ENCODE results near the gene MEI1.
A peak's percentile ranks its signal among the peaks of the same experiment; 100 is the strongest.
"Not testable (repeated sequence)": the region's sequence is repeated elsewhere in the genome, so short reads cannot be mapped to it uniquely, and the experiment has no call there.

MEI1 gene

DNA sequence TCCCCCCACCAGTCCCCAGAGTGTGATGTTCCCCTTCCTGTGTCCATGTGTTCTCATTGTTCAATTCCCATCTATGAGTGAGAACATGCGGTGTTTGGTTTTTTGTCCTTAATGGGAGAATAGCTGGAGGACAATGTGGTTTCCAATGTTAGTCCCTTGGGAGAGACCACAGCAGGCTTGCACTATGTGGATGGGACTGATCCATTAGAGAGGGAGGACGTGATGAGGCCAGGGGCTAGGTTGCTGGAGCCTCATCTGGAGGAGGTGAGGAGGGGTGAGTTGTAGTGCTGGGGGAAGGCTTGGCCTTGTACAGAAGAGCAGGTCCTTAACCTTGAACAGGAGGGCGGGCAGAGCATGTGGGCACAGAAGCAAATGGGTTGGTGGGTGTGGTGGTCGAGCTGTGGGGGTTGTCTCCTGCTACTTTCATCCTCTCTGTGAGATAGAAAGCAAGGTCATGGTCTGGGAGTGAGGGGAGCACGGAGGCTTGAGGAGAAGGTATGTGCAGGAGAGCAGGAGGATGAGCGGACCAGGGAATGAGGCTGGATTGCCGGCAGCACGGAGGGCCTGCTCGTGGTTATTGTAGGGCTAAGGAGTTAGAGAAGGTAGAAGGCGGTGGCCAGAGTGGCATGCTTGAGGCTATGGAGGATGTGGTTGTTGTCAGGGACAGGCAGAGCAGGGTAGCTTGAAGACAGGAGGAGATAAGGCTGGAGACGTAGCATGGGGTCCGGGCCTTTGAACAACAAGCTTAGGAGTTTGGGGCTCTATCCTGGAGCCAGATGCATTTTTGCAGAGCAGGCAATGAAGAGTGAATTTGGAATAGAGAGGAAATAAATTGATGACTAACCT, 122.4 kb downstream of the MEI1 start:
- no peak for DNase-seq (ENCODE audit: low read depth)

DNA sequence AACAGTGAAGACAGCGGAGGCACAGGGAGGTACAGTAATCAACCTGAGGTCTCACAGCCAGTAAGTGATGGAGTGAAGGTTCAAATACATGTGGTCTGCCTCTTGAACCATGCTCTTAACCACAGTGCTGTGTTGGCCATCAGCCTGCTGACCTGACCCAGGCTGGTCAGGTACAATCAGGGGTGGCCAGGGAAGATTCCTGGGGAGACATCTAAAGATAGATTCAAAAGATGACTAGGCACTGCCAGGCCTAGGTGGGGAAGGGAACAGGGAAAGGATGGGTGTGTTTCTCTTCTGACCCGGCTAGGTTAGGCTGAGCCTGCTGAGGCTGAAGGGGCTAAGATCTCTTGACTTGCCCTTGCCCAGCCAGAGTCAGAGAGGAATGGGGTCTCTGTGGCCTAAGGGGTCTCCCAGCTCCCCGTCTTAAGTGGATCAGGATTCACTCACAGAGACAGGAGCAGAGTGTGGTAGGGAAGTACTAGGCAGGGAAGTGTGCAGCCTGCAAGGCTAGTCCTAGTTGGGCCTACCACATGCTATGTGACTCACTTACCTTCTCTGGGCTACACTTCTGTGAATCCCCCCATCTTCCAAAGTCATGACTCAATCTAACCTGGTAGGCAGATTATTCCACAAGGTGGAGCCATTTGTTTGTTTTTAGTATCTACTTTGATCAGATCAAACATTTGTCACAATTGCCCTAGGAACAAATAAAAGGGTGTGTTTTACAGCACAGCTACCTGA, 123.2 kb downstream of the MEI1 start:
- DNase-seq (ENCODE audit: low read depth) = peak; percentile 33

DNA sequence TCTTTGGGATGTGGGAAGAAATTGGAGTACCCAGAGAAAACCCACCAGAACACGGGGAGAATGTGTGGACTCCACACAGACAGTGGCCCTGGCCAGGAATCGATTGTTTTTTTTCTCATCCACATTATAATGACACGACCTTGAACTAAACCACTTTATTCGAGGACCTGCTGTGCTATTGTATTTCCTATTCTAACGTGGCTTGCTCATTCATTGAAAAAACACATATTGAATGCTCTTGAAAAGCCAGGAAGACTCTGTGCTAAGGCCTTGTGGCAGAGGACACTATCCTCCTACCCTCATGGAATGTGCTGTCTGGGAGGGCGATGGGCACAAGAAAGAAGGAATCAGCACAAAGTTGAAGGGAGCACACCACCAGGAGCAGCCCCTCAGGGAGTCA, 124.5 kb downstream of the MEI1 start:
- DNase-seq (ENCODE audit: low read depth) = no peak

DNA sequence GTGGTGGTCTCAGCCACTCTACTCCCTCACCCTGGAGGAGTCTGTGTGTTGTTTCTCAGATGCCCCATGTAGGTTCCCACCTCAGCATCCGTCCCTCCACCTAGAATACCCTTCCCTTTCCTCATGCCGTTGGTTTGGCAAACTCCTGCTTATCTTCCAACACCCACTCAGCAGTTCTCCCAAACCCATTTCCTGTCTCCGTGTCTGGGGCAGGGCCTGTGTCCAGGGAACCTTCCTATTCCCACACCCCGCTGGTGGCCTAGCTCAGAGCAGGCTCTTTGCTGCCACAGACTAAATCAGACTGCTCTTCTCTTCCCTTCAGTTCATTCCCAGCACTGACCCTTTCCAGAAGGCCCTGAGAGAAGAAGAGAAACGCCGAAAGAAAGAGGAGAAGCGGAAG, 126.1 kb downstream of the MEI1 start:
- DNase-seq (ENCODE audit: low read depth) = no peak

DNA sequence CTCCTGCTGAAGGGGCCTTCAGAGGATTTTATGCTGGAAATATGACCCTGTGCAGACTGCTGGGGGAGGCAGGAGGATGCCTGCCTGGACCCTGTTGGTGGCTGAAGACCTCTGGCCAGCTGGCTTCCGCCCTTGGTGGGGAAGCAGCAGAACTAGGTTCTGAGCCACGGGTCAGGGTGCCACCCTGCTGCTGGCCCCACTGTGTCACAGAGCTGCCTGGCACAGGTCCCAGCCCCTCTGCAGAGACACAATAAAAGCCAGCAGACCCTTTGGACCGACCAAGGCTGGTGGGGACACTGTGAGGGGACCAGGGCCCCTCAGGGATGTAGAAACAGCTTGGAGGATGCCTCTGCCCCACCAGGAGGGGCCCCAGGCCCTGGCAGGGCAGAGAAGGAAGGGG, 126.7 kb downstream of the MEI1 start:
- no peak for DNase-seq (ENCODE audit: low read depth)

DNA sequence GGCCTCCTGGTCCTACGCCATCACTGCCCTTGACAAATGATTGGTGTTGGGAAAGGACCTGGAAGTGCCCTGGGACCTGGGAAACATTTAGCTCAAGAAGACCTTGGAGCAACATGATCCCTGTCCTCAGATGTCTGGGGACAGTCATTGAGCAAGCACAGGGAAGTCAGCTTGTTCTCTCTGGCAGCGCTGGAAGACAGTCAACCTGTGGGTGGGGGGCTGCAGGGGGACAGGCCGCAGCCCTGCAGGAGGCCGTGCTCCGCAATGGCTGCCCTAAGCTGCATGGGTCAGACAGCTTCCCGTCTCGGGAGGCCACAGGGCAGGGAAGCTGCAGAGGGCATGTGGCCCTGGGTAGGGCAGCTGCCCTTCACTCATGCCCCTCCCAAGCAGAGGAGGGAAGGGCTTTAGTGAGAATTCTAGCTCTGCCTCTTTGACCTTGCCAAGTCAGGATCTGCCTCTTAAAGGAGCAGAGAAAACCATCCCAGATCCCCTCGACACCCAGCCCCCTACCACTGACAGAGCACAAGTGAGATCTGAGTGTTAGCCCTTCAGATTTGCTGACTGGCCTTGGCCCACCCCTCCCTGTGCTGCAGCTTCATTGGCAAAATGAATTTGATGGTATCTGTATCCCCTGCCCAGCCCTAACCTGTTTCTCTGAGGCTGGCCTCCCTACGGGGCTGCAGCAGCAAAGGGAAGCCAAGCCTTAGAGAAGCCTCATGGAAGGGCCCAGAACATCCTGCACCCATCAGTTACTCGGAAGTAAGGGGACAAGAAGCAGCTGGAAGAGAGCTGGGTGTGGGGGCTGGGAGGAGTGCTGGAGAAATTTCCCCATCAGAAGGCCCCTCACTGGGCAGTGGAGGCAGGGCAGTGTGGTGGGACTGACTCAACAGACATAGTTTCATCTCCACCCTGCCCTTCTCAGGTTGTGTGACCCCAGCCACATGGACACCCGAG, 127.4 kb downstream of the MEI1 start:
- DNase-seq (ENCODE audit: low read depth) = no peak

DNA sequence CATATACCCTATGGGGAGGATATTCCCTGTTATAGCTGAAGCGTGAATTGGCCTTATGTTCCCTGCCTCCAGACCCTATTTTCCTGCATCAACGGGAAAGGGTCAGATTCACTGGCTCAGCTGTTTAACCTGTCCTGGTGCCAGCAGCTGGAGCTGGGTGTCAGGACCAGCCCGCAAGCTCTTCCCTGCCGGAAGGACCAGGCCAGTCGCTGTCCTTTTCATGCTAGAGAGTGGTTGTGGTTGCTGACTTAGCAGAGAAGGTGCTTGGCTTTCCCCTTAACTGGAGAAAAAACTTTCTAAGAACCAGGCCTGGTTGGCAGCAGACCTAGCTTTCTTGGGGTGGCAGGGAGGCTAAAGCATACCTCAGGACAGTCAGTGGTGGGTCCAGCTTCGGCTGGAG, 128.4 kb downstream of the MEI1 start:
- no peak for DNase-seq (ENCODE audit: low read depth)

DNA sequence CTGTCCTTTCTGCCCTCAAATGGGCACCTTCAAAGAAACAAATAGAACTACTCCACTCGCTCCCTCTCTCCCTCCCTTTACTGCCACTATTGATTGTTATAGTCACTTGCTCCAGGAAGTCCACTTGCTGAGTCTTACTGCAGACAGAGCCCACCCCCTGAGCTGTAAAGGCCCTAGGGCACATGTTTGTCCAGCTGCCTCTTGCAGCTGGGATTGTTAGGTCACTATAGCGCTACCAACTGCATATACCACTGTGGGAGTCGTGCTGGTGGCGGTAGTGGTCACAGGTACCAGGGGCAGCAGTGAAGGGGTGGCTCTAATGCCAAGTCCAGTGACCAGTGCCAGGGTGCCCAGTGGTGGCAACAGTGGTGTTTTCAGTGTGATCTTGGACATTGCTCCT, 129.2 kb downstream of the MEI1 start:
- DNase-seq (ENCODE audit: low read depth) = no peak

DNA sequence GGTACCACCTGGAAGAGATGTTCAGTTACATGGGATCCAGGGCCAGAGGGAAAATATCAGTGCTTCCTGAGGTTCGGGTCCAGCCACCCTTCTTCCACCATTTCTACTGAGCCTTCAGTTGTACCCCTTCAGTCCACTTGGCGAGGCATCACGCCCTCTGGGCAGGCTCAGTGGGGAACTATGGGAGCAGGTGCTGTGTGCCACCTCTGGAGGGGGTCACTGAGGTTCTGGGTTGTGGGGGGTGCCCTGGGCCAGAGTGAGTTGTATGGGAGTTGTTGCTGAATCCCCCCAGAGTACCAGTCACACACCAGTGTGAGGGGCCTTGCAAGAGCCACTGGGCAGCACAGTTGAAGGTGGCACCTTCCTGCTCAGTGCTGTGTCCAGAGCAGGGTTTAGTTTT, 130.9 kb downstream of the MEI1 start:
- no peak for DNase-seq (ENCODE audit: low read depth)

DNA sequence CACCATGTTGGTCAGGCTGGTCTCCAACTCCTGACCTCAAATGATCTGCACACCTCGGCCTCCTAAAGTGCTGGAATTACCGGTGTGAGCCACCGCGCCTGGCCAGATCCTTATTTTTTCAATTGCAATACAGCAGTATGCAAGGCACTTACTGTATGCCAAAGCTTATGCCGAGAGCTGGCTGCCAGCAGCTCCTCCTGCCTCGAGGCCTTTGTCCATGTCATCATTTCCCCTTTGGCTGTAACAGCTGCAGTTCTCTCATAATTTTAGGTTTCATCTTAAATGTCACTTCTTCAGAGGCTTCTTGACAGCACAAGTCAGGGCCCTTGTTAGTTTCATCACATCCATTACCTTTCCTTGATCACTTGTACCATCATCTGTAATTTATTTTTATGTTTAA, 132.1 kb downstream of the MEI1 start:
- DNase-seq (ENCODE audit: low read depth) = no peak

DNA sequence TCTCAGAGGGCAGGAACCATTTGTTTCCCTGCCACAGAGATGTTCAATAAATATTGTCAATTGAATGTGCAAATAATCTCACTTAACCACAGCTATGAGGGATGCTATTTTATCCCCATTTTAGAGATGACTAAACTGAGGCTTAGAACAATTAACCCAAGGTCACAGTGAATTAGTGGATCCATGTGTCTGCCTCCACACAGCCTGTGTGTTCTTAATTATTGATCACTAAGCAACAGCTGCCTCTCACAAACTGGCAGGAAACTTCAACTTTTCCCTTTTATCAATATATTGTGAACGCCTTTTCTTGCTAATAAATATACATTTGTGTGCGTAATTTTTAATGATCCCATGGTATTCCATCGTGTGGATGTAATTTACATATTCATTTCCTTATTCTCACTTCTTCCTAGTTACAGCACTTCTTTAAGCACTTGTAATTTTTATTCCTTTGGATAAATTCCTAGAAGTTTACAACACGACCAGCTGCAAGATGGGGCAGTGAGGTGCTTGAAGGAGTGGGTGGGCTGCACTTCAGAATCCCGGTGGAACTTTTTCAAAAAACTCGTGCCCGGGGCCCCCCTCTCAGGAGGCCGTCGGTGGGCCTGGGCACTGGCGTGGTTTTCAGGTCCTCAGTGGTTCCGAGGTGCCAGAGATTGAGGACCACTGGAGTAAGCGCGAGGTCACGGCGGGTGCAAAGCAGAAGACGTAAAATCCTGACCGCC, 132.7 kb downstream of the MEI1 start:
- DNase-seq (ENCODE audit: low read depth) = no peak

DNA sequence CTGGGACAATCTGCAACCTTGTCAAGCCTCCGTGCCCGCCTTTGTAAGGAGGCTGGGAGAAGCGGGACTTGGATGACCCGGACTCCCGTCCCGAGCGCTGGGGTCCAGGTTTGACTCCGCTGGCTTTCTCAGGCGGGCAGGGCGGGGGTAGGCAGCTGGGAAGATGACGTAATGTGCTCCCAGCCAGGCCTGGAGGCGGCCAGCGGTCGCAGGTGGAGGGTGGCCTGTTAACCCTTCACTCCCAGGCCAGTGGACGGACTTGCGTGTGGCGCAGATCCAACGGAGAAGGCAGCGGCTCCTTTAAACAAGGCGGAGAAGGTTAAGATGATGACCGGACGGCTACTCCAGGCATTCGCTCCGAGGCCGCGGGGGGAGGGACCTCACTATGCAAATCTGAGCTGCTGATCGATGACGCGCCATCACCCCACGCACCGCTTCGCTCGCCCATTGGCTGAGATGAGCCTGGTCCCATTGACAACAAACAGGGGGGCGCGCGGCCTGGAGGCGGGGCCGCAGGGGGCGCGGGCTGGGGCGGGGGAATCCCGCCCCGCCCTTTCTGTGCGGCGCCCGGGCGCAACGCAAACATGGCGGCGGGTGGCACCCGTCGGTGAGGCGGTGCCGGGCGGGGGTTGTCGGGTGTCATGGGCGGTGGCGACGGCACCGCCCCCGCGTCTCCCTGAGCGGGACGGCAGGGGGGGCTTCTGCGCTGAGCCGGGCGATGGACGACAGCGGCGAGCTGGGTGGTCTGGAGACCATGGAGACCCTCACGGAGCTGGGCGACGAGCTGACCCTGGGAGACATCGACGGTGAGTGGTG, 133.5 kb downstream of the MEI1 start, which contains the start of gene SREBF2:
SREBF2 (plus strand) TSS at position 553 of the 816 bp plus-strand sequence; CDS start at position 719, 166 bp downstream.
- DNase-seq (ENCODE audit: low read depth) = peak; percentile 99

DNA sequence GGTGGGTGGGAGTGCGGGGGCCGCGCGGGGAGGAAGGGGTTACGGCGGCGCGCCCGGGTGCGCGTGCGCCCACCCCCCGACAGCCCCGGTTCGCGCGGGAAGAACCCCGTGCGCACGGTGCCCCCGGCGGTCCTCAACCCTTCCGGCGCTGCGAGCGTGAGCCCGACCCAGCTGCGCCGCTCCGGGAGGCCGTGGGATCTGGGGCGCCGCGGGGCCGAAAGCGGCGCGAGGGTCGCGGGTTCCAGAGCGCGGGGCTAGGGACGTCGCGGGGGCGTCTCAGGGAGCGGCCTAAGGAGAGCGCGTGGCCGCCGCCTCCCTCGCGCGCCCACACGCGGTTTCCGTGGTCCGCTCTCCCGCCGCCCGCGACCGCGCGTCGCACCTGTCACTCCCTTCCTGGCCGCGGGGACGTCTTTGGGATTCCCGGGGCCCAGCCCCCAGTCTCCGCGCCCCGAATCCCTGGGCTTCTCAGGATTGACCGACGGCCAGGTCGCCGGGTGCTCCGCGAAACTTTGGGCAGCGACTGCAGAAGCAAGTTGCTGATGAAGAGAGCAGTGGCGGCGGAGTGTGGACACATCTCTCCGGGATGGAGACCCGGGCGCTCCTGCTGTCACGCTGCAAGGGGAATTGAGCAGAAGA, 134.2 kb downstream of the MEI1 start:
- no peak for DNase-seq (ENCODE audit: low read depth)

DNA sequence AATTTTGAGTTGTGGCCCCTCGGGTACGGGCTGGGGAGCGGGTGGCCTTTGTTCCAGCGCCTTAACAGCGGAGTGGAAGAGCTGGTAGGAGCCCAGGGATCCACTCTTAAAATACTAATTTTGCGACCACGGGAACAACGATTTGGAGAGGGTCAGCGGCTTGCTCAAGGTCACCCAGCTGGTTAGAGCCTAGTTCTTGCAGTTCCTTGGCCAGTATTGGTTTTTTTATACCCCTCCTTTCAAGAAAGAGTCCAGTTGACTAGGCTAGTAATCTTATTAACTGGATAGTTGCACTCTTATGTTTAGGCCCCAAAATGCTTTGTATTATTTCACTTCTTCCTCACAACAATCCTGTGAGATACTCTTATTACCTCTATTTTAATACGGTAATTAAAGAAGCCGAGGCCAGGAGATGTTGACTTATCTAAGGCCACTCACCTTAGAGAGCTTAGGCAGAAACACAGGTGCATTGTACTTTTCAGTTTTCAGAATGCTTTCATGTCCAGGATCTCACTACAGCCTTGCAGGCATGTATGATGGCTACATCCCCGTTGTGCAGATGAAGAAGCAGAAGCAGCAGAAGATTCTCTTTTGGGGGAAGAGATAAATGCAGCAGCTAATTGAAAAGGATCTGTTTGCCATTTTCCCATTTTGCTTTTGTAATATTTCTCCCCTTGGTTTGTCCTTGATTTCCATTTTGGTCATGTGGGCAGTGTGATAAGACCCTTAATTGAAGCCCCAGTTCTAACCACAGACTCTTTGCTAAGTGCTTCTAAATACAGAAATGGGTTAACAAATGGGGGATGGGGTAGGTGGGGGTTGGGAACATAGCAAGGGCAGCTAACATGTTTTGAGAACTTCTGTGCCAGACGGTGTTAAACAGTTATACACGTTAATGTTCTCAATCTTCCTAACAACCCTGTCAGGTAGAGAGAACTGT, 135.0 kb downstream of the MEI1 start:
- DNase-seq (ENCODE audit: low read depth) = no peak

DNA sequence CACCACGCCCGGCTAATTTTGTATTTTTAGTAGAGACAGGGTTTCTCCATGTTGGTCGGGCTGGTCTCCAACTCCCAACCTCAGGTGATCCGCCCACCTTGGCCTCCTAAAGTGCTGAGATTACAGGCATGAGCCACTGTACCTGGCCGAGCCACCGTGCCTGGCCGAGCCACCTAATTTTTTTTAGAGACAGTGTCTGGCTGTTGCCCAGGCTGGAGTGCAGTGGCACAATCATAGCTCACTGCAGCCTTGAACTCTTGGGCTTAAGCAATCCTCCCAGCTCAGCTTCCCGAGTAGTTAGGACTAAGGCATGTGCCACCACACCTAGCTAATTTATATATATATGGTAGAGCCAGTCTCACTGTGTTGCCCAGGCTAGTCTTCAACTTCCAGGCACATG, 136.2 kb downstream of the MEI1 start:
- not testable (repeated sequence) for DNase-seq (ENCODE audit: low read depth)

DNA sequence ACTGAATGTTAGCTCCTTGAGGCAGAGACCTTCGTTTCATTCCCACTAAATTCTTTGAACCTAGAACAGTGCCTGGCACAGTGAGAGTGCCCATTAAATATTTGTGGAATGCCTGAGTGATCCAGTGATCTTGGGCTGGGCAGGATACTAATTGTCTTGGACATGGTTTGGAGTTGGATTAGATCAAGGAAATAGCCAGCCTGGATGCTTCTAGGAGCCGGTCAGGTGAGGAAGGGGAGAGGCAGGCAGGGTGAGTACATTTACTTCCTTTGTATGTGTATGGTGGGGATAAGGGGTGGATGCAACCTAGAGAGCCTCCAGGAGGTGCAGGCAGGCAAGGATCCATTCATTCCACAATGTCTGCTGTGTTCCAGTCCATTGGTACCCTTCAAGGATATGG, 137.2 kb downstream of the MEI1 start:
- DNase-seq (ENCODE audit: low read depth) = no peak

DNA sequence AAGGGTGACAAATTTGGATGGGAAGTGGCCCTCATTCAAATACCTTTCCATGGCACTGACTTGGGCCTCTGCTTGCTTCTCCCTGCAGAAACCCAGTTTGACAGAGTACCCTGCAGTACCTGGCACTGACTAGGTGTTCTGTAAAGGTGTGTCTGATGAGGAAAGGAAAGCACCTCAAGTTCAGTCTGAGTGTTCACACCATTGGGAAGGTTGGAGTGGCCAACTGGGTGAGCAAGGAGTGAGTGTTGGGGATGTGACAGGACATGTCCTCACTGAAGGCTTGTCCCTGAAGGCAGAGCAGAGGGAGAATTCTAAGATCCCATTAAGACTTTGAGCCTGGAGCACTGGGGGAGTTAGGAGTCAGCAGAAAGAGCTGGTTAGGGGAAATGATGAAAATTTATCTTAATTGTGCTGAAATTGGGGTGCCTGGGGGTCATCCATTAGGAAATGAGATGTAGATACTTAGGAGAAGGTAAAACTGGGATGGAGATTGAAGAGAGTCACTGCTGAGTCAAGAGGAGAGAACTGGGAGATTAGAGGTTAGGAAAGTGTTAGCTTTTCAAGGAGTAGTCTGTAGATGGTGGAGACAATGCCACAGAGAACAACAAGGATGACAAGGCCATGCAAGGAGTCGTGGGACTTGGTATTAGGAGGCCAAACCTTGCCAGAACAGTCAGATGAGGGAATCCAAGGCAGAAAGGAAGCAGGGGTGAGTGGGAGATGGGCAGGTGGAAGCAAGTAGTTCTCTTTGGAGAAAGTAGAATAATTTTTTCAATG, 139.7 kb downstream of the MEI1 start:
- DNase-seq (ENCODE audit: low read depth) = no peak

DNA sequence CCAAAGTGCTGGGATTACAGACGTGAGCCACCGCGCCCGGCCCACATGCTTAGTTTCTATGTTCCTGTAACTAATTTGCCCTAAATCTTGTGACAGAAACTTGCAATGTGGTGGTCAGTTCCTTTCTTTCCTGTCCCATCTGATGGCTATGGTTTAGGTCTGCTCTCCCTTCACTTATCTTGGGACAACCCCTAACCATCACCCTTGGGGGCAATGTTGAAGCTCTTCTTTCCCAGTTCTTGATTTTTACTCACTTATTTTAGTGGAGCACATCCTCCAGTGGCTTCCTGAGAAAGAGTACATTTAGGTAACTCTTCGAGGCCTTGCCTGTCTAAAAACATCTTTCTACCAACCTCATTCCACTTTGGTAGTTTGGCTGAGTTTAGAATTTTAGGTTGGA, 140.9 kb downstream of the MEI1 start:
- DNase-seq (ENCODE audit: low read depth) = no peak
